B cell (primary cell): Measurements from ENCODE around the gene CXCL12. TPM values are rescaled to one million over a fixed set of nuclear protein-coding genes. Genes with fewer than 3 reads are reported as not detected.

Experiments
- ATAC-seq: fragments of 200-7000 bp; cut with Tn5 transposase; one replicate; pipeline ENCODE4 v1.10.0; 2021; ENCODE audit warnings: low read depth, mild to moderate bottlenecking, moderate number of reproducible peaks, moderate library complexity
- CTCF ChIA-PET: fragments of 350-600 bp; sonication (Branson Sonifier 250); formaldehyde crosslinking; loops from one replicate; lab custom pipeline; 2021; ENCODE audit warnings: antibody characterized with exemption, inconsistent platforms; lab: Charles Lee
- POLR2A ChIA-PET: fragments of 350-600 bp; sonication (Branson Sonifier 250); formaldehyde crosslinking; loops from one replicate; lab custom pipeline; 2021; ENCODE audit warnings: antibody characterized with exemption; lab: Charles Lee
- DNase-seq: peaks from one replicate; pipeline ENCODE4 v3.0.0; 2013
- H2AFZ ChIP-seq: 2 replicates; pipeline ENCODE4 v1.6.1; 2012; ENCODE audit warnings: mild to moderate bottlenecking, low read depth, low read length; ENCODE audit not compliant: insufficient read depth, poor library complexity, severe bottlenecking
- H3K27ac ChIP-seq, 2 donors: 1 replicate in 1 of 2; 2 replicates in 1 of 2; pipeline ENCODE4 v1.5.1; 2012 to 2013; ENCODE audit warnings: low read length in 2 of 2, mild to moderate bottlenecking in 2 of 2, moderate library complexity in 1 of 2
- H3K27me3 ChIP-seq, 4 experiments: fragments of 200-600 bp in 1 of 4; sonication (generic) in 1 of 4; replicated peaks in 1 of 4; 1 replicate in 2 of 4; 2 replicates in 2 of 4; pipeline versions ENCODE4 v1.6.1 to v1.7.0; 2013 to 2016; ENCODE audit warnings: low read length in 3 of 4, mild to moderate bottlenecking in 2 of 4, mixed read lengths in 1 of 4, moderate library complexity in 1 of 4; ENCODE audit not compliant: insufficient read depth in 4 of 4, control insufficient read depth in 3 of 4; ENCODE audit errors: control extremely low read depth in 1 of 4
- H3K36me3 ChIP-seq, 2 experiments: replicated peaks in 1 of 2; 1 replicate in 1 of 2; 2 replicates in 1 of 2; pipeline versions ENCODE4 v1.6.1 to v1.7.1; 2013; ENCODE audit warnings: low read length in 1 of 2; ENCODE audit not compliant: insufficient read depth in 2 of 2, control insufficient read depth in 1 of 2; ENCODE audit errors: control extremely low read depth in 1 of 2, extremely low read depth in 1 of 2
- H3K4me1 ChIP-seq, 2 donors: fragments of 200-600 bp in 1 of 2; sonication (generic) in 1 of 2; 1 replicate in 1 of 2; 2 replicates in 1 of 2; pipeline versions ENCODE4 v1.5.1 to v1.6.1; 2013 to 2017; ENCODE audit warnings: low read length in 2 of 2; ENCODE audit not compliant: control insufficient read depth in 2 of 2, insufficient read depth in 2 of 2
- H3K4me2 ChIP-seq: replicated peaks from 2 replicates; pipeline ENCODE3; 2012; ENCODE audit warnings: mild to moderate bottlenecking, low read depth, low read length; ENCODE audit not compliant: poor library complexity, severe bottlenecking
- H3K4me3 ChIP-seq, 5 experiments: fragments of 200-600 bp in 1 of 5; sonication (generic) in 1 of 5; 1 replicate in 3 of 5; 2 replicates in 2 of 5; pipeline versions ENCODE4 v1.5.1 to v1.7.0; 2011 to 2016; ENCODE audit warnings: low read length in 4 of 5, mild to moderate bottlenecking in 4 of 5, low read depth in 2 of 5, control low read depth in 1 of 5, moderate library complexity in 1 of 5; ENCODE audit not compliant: insufficient read depth in 1 of 5; ENCODE audit errors: control extremely low read depth in 1 of 5, extremely low read depth in 1 of 5
- H3K79me2 ChIP-seq: fragments of 200-600 bp; sonication (generic); one replicate; pipeline ENCODE4 v1.6.0; 2016; ENCODE audit warnings: low read length; ENCODE audit not compliant: control insufficient read depth, insufficient read depth
- H3K9ac ChIP-seq: fragments of 200-600 bp; sonication (generic); 2 replicates; pipeline ENCODE4 v1.6.1; 2017; ENCODE audit warnings: mild to moderate bottlenecking, low read length, moderate library complexity
- H3K9me3 ChIP-seq, 3 donors: one replicate each; pipeline versions ENCODE4 v1.6.1 to v1.7.1; 2013; ENCODE audit warnings: low read length in 2 of 3; ENCODE audit not compliant: control insufficient read depth in 2 of 3, insufficient read depth in 1 of 3; ENCODE audit errors: control extremely low read depth in 1 of 3
- H4K20me1 ChIP-seq: 2 replicates; pipeline ENCODE4 v1.6.0; 2012; ENCODE audit warnings: mild to moderate bottlenecking, low read length; ENCODE audit not compliant: insufficient read depth, control insufficient read depth, poor library complexity, severe bottlenecking
- H3K27ac Mint-ChIP-seq: one replicate; pipeline ENCODE4 v1.8.0; 2021; ENCODE audit warnings: mixed read lengths
- H3K27me3 Mint-ChIP-seq: one replicate; pipeline ENCODE4 v1.8.0; 2021; ENCODE audit warnings: mixed read lengths
- H3K4me1 Mint-ChIP-seq: one replicate; pipeline ENCODE4 v1.8.0; 2021; ENCODE audit warnings: mixed read lengths
- H3K4me3 Mint-ChIP-seq: one replicate; pipeline ENCODE4 v1.8.0; 2021; ENCODE audit warnings: mixed read lengths
- H3K9me3 Mint-ChIP-seq: one replicate; pipeline ENCODE4 v1.8.0; 2022; ENCODE audit warnings: mixed read lengths; ENCODE audit not compliant: insufficient read depth
- EZH2 ChIP-seq: IDR thresholded peaks from 2 replicates; pipeline ENCODE4 v1.6.1; 2012; ENCODE audit warnings: borderline replicate concordance, low read depth, mild to moderate bottlenecking, moderate library complexity, low read length; ENCODE audit not compliant: insufficient read depth, poor library complexity, severe bottlenecking
- WGBS: methylation state at CpG from one replicate; pipeline ENCODE4 v1.1.5; 2013; ENCODE audit warnings: missing lambda C conversion rate; ENCODE audit not compliant: insufficient coverage; 5-methylcytosine and 5-hydroxymethylcytosine counted together
- intact Hi-C: fragments of 100-400 bp; cut with micrococcal nuclease; formaldehyde crosslinking; loops from one replicate; pipeline ENCODE4 v1.10.0; 2022
- polyA plus RNA-seq: library from polyadenylated mRNA; depleted of rRNA; stranded (reverse); fragments of >200 nt; gene quantifications from 2 replicates; pipeline ENCODE4 v1.2.3, GENCODE V29; 2012
- total RNA-seq, 2 donors: library from RNA; stranded (reverse); fragments of 120-200 nt in 1 of 2; gene quantifications; 1 replicate in 1 of 2; 2 replicates in 1 of 2; pipeline versions ENCODE4 v1.2.3 to v1.2.4, GENCODE V29; 2013 to 2022
- TF ChIP-seq, protein P1 (sequence below): fragments of 200-600 bp; IDR thresholded peaks from one replicate; pipeline ENCODE4 v1.8.0; 2022; ENCODE audit warnings: antibody characterized with exemption, mild to moderate bottlenecking

The CXCL12 gene
- total and polyA plus RNA-seq, 2 donors (not counting 1 experiment from before 2014, with no cell fraction given): not detected

DNA sequence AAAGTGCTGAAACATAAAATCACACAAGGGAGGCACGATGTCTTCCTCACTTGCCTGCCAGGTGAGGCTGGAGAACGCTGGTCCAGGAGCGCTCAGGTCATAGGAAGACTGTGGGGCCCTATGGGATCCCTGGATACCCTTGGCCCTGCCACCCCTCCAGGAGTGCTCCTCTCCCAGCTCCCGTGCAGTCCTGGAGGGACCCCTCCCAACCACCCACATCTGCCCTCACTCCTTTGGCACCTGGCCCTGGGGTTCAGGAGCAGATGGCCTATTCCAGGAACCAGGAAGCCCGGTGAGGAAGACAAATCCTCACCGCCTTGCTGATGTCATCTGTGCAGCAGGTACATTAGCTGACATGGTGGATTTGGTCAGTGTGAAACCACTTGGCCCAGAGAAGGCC, 3.7 kb upstream of the CXCL12 start:
- H3K27me3 Mint-ChIP-seq: peaks cover 28% of the 10 kb centered on the region

DNA sequence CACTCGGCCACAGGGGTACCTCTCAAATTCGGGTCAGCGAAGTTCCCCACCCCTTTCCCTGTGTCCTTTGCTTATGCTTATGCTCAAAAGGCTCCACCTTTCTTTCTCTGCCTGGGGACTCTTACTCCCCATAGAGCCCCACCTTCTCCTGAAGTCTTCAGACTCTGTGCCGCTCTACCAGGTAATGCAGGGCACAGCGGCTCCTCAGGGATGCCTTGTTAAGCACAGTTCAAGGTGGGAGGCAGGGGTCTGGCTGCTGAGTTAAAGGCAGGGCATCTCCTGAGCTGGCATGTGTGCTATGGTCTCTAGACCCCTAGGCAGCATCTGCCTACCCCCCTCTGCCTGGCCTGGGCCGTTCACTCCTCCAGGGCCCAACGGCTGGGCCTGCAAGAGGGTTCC, 3.0 kb upstream of the CXCL12 start:
- CTCF ChIA-PET: no interaction called here

More for the DNA sequence above, 3.7 kb upstream of the CXCL12 start:
- TF ChIP-seq, protein P1, sequence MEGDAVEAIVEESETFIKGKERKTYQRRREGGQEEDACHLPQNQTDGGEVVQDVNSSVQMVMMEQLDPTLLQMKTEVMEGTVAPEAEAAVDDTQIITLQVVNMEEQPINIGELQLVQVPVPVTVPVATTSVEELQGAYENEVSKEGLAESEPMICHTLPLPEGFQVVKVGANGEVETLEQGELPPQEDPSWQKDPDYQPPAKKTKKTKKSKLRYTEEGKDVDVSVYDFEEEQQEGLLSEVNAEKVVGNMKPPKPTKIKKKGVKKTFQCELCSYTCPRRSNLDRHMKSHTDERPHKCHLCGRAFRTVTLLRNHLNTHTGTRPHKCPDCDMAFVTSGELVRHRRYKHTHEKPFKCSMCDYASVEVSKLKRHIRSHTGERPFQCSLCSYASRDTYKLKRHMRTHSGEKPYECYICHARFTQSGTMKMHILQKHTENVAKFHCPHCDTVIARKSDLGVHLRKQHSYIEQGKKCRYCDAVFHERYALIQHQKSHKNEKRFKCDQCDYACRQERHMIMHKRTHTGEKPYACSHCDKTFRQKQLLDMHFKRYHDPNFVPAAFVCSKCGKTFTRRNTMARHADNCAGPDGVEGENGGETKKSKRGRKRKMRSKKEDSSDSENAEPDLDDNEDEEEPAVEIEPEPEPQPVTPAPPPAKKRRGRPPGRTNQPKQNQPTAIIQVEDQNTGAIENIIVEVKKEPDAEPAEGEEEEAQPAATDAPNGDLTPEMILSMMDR: no peak
- no peak for TF ChIP-seq EZH2
- ChIA-PET POLR2A (no interaction called here), CTCF (no interaction called here)
- intact Hi-C loops: loop anchor here (10.0 kb wide), 1 partner anchor 714 kb away; no protein-coding TSS in a partner anchor
- H3K79me2 ChIP-seq: no peaks in the 10 kb centered on the region
- Mint-ChIP-seq H3K4me3 (no peak overlapping the region), H3K27ac (no peak overlapping the region), H3K9me3 (no peaks in the 10 kb centered on the region), H3K4me1 (peaks cover 2% of the 10 kb centered on the region)
- H3K4me2 ChIP-seq: no peak overlapping the region
- H3K9ac ChIP-seq: no peak overlapping the region
- H3K4me1 ChIP-seq: no peaks in the 10 kb centered on the region
- H3K27ac ChIP-seq: no peak overlapping the region
- H3K9me3 ChIP-seq: peaks cover 0 to 7% (median 0%) of the 10 kb centered on the region in 3 donors
- DNase-seq (no peak), ATAC-seq (no peak)
- no peaks in the 10 kb centered on the region for H3K36me3 ChIP-seq
- no peak overlapping the region for H3K4me3 ChIP-seq
- H3K27me3 ChIP-seq: peaks cover 0 to 28% (median 8%) of the 10 kb centered on the region in 4 experiments
- WGBS: 88% methylated on average over 5 of the region's 6 CpGs
- H4K20me1 ChIP-seq: no peaks in the 10 kb centered on the region
- H2AFZ ChIP-seq: no peak overlapping the region

More for the DNA sequence above, 3.0 kb upstream of the CXCL12 start:
- Histone ChIP-seq H3K36me3 (no peaks in the 10 kb centered on the region), H4K20me1 (no peaks in the 10 kb centered on the region), H3K27me3 (peaks cover 0 to 28% (median 10%) of the 10 kb centered on the region in 4 experiments), H2AFZ (no peak overlapping the region), H3K4me2 (no peak overlapping the region), H3K27ac (no peak overlapping the region), H3K4me1 (no peaks in the 10 kb centered on the region), H3K79me2 (no peaks in the 10 kb centered on the region), H3K9me3 (peaks cover 0 to 8% (median 0%) of the 10 kb centered on the region in 3 donors), H3K4me3 (no peak overlapping the region), H3K9ac (no peak overlapping the region)
- no peak for ATAC-seq
- no peak for DNase-seq
- TF ChIP-seq, protein P1: no peak
- no peak for TF ChIP-seq EZH2
- Mint-ChIP-seq H3K27ac (no peak overlapping the region), H3K9me3 (no peaks in the 10 kb centered on the region), H3K27me3 (peaks cover 31% of the 10 kb centered on the region), H3K4me1 (peaks cover 2% of the 10 kb centered on the region), H3K4me3 (no peak overlapping the region)
- POLR2A ChIA-PET: no interaction called here
- intact Hi-C loops: loop anchor here (10.0 kb wide), 1 partner anchor 713 kb away; no protein-coding TSS in a partner anchor
- 89% methylated on average over 5 of the region's 7 CpGs for WGBS
